Naive B cell (primary cell): ENCODE measurements around the gene NRL. TPM values are rescaled to one million over a fixed set of nuclear protein-coding genes. Genes with fewer than 3 reads are reported as not detected.

Experiments
- ATAC-seq, 2 donors: fragments of 150-1000 bp; cut with Tn5 transposase; 2 replicates each; pipeline ENCODE4 v1.10.0; 2021; ENCODE audit warnings: low read depth in 2 of 2, mild to moderate bottlenecking in 2 of 2, moderate library complexity in 2 of 2
- DNase-seq: peaks from one replicate; pipeline ENCODE4 v3.0.0; 2022
- H3K27ac Mint-ChIP-seq, 6 donors: one replicate each; pipeline ENCODE4 v1.8.0; 2020 to 2022; ENCODE audit warnings: mild to moderate bottlenecking in 6 of 6, mixed read lengths in 6 of 6, moderate library complexity in 5 of 6, inconsistent platforms in 2 of 6
- H3K27me3 Mint-ChIP-seq, 3 donors: one replicate each; pipeline ENCODE4 v1.8.0; 2021 to 2022; ENCODE audit warnings: mixed read lengths in 3 of 3, mild to moderate bottlenecking in 1 of 3
- H3K36me3 Mint-ChIP-seq, 2 donors: one replicate each; pipeline ENCODE4 v1.8.0; 2020 to 2022; ENCODE audit warnings: mixed read lengths in 2 of 2, inconsistent platforms in 1 of 2, mild to moderate bottlenecking in 1 of 2
- H3K4me1 Mint-ChIP-seq, 3 donors: one replicate each; pipeline ENCODE4 v1.8.0; 2020 to 2022; ENCODE audit warnings: mixed read lengths in 3 of 3, inconsistent platforms in 1 of 3, mild to moderate bottlenecking in 1 of 3, moderate library complexity in 1 of 3
- H3K4me3 Mint-ChIP-seq, 8 donors: one replicate each; pipeline ENCODE4 v1.8.0; 2020 to 2022; ENCODE audit warnings: mild to moderate bottlenecking in 8 of 8, mixed read lengths in 8 of 8, moderate library complexity in 8 of 8, inconsistent platforms in 2 of 8
- H3K9me3 Mint-ChIP-seq, 7 donors: one replicate each; pipeline ENCODE4 v1.8.0; 2020 to 2022; ENCODE audit warnings: mixed read lengths in 7 of 7, mild to moderate bottlenecking in 5 of 7, inconsistent platforms in 2 of 7, moderate library complexity in 1 of 7
- polyA plus RNA-seq, 6 donors: library from polyadenylated mRNA; unstranded; fragments of 300-500 nt; fragmentation: Illumina TruSeq; gene quantifications; one replicate each; pipeline ENCODE4 v1.2.3, GENCODE V29; 2021; ENCODE audit warnings: low read depth in 6 of 6

Gene NRL
- polyA plus RNA-seq, 6 donors from 2014 or later = 2.3 to 8.9 (median 6.4) TPM

DNA sequence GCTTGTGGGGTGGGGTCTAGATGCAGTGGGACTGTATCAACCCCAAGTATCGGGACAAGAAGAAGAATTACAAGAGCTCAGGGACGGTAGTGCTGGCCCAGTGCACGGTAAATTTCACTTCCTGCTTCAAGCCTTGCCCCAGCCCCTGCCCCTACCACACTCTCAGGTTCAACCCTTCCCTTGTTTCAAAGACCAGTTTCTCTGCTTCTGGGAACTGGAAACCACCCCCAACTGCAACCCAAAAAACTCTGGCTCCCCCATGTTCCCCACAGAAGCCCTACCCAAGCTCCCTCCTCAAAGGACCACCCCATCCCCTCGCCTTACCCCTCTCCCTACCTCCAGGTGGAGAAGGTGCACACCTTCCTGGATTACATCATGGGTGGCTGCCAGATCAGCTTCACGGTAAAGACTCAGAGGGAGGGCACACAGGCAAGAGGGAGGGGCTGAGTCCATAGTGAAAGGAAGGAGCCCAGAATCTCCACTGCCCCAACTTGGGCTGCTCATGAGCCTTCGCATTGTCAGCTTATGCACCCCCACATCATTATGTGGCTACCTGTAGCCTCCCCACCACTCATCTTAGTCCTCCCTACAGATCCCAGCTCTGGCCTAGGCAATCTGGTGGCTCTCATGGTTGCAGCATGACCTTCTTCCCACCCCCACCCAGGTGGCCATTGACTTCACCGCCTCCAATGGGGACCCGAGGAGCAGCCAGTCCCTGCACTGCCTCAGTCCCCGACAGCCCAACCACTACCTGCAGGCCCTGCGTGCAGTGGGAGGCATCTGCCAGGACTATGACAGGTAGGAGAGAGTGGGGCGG, 39.1 kb downstream of the NRL start:
- ATAC-seq = peak; percentile 91 to 93
- DNase-seq = peak; percentile 33
- Mint-ChIP-seq H3K27ac (peak overlapping the region; percentile 7 to 95 (median 62)), H3K27me3 (peaks cover 0 to 5% (median 0%) of the 10 kb centered on the region in 3 donors), H3K9me3 (no peaks in the 10 kb centered on the region), H3K4me3 (peak overlapping the region in 6 of 8 donors; percentile 35 to 77 (median 51)), H3K36me3 (no peaks in the 10 kb centered on the region), H3K4me1 (peaks cover 40 to 56% (median 41%) of the 10 kb centered on the region in 3 donors)

- Mint-ChIP-seq H3K4me3 (peak overlapping the region in 5 of 8 donors; percentile 35 to 51 (median 48)), H3K27me3 (peaks cover 0 to 11% (median 0%) of the 10 kb centered on the region in 3 donors), H3K36me3 (no peaks in the 10 kb centered on the region), H3K27ac (peak overlapping the region; percentile 7 to 95 (median 62)), H3K4me1 (peaks cover 32 to 47% (median 34%) of the 10 kb centered on the region in 3 donors), H3K9me3 (no peaks in the 10 kb centered on the region)
- peak in 1 of 2 donors; percentile 11 for ATAC-seq
- DNase-seq = no peak
These were observed 39.9 kb downstream of the NRL start for GRCh38 chr14:24074625-24075484.

DNA sequence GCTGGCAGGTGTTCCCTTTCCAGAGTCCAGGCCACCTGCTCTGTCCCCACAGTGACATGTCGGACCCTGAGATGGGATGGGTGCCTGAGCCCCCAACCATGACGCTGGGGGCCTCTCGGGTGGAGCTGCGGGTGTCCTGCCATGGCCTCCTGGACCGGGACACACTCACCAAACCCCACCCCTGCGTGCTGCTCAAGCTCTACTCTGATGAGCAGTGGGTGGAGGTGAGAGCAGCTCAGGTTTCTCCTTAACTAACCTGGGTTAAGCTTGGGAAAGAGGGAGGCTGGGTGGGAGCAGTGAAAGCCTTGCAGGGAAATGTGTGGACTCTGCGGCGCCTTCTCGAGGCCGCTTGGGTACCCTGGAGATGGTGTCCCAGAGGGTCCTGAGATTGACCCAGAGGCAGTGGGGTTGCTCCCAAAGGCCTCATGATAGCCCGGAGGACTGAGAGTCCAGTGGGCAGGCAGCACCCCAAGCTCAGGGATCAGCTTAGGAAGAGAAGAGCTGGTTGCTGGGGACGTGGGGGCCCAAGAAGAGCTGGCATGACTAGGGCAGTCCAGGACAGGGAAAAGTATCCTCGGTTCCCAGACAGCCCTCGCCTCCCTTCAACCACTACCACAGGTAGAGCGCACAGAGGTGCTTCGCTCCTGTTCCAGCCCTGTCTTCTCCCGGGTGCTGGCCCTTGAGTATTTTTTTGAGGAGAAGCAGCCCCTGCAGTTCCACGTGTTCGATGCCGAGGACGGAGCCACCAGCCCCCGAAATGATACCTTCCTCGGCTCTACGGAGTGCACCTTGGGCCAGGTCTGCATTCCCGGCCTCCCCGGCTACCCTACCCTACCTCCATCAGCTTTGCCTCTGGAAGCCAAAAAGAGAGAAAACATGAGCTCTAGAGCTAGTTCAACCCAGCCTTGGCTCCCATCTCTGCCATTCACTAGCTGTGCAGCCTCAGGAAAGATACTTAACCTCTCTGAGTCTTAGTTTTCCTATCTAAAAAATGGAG, 41.6 kb downstream of the NRL start:
- Mint-ChIP-seq H3K27me3 (peaks cover 0 to 11% (median 0%) of the 10 kb centered on the region in 3 donors), H3K27ac (no peak overlapping the region), H3K9me3 (peaks cover 0 to under 1% (median 0%) of the 10 kb centered on the region in 7 donors), H3K4me1 (peaks cover 25 to 36% (median 26%) of the 10 kb centered on the region in 3 donors), H3K36me3 (no peaks in the 10 kb centered on the region), H3K4me3 (no peak overlapping the region)
- DNase-seq (no peak), ATAC-seq (no peak)

GRCh38 chr14:24072436-24072835, 42.3 kb downstream of the NRL start:
- peaks cover 0 to 1% (median 0%) of the 10 kb centered on the region in 7 donors for H3K9me3 Mint-ChIP-seq
- no peaks in the 10 kb centered on the region for H3K36me3 Mint-ChIP-seq
- peaks cover 23 to 32% (median 25%) of the 10 kb centered on the region in 3 donors for H3K4me1 Mint-ChIP-seq
- ATAC-seq (no peak), DNase-seq (no peak)
- H3K27ac Mint-ChIP-seq = no peak overlapping the region
- H3K4me3 Mint-ChIP-seq = no peak overlapping the region
- H3K27me3 Mint-ChIP-seq = peaks cover 0 to 11% (median 0%) of the 10 kb centered on the region in 3 donors

DNA sequence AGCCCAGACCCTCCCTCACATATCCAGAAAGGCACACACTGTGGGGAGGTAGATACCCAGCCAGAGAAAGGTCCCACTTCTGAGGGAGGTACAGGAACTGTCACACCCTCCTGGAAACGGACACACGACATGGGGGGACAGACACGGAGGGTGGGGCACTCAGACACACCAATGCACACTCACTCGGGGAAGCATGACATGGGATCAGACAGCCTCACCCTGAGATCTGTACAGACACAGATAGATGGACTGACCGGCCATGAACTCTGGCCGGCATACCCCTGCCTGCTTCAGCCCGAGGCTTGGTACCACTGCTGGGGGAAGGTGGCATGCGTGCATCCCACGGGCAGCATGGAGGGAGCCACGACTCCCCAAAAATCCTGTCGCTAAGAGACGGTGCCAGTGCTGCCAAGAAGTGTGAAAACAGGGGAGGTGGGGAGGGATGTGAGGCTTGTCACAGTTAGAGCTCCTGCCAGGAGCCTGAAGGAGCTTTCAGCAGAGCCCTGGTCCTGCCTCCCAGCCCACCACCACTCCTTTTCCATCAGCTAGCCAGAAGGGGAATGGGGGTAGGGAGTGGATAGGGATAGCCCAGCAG, 42.8 kb downstream of the NRL start:
- ATAC-seq = no peak
- H3K27me3 Mint-ChIP-seq = peaks cover 0 to 11% (median 0%) of the 10 kb centered on the region in 3 donors

GRCh38 chr14:24071144-24071697, 43.5 kb downstream of the NRL start, which contains the start of gene CPNE6:
Gene CPNE6 (plus strand): TSS chr14:24071562. CDS start chr14:24072937, 1,375 bp downstream.
- Mint-ChIP-seq H3K4me3 (no peak within 1 kb of the TSS), H3K36me3 (no peaks in the 10 kb centered on the region), H3K4me1 (peaks cover 19 to 20% (median 19%) of the 10 kb centered on the region in 3 donors), H3K27me3 (peaks cover 0 to 11% (median 0%) of the 10 kb centered on the region in 3 donors), H3K27ac (no peak within 1 kb of the TSS), H3K9me3 (peaks cover 0 to 1% (median 0%) of the 10 kb centered on the region in 7 donors)
- DNase-seq (no peak), ATAC-seq (no peak)

More for the DNA sequence above, 42.8 kb downstream of the NRL start:
- Mint-ChIP-seq H3K9me3 (peaks cover 0 to 1% (median 0%) of the 10 kb centered on the region in 7 donors), H3K27ac (no peak overlapping the region), H3K4me3 (no peak overlapping the region), H3K36me3 (no peaks in the 10 kb centered on the region), H3K4me1 (peaks cover 23 to 27% (median 25%) of the 10 kb centered on the region in 3 donors)
- DNase-seq = no peak

GRCh38 chr14:24070285-24071143, 44.2 kb downstream of the NRL start:
- DNase-seq (no peak), ATAC-seq (no peak)
- no peaks in the 10 kb centered on the region for H3K36me3 Mint-ChIP-seq
- peaks cover 0 to 11% (median 0%) of the 10 kb centered on the region in 3 donors for H3K27me3 Mint-ChIP-seq
- peaks cover 12 to 13% (median 13%) of the 10 kb centered on the region in 3 donors for H3K4me1 Mint-ChIP-seq
- H3K4me3 Mint-ChIP-seq = no peak overlapping the region
- peaks cover 0 to 1% (median 0%) of the 10 kb centered on the region in 7 donors for H3K9me3 Mint-ChIP-seq
- no peak overlapping the region for H3K27ac Mint-ChIP-seq

DNA sequence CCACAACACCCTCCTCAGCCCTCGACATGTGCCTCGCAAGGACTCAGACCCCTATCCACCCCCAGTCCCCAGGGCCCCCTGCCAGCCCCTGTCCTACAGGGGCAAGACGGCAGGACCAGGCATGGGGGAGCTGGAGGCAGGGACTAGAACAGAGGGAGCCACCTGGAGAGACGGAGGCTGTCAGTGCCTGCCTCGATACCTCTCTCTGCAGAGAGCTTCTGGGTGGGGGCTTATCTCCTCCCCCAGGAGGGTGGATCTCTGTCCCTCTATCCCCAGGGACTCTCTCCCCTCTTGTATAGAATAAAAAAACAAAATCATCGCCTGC, 45.4 kb downstream of the NRL start:
- peaks cover 0 to 1% (median 0%) of the 10 kb centered on the region in 7 donors for H3K9me3 Mint-ChIP-seq
- no peak overlapping the region for H3K4me3 Mint-ChIP-seq
- DNase-seq (no peak), ATAC-seq (no peak)
- peaks cover 0 to 11% (median 0%) of the 10 kb centered on the region in 3 donors for H3K27me3 Mint-ChIP-seq
- H3K4me1 Mint-ChIP-seq = peaks cover under 1 to 1% (median 1%) of the 10 kb centered on the region in 3 donors
- no peaks in the 10 kb centered on the region for H3K36me3 Mint-ChIP-seq
- no peak overlapping the region for H3K27ac Mint-ChIP-seq

DNA sequence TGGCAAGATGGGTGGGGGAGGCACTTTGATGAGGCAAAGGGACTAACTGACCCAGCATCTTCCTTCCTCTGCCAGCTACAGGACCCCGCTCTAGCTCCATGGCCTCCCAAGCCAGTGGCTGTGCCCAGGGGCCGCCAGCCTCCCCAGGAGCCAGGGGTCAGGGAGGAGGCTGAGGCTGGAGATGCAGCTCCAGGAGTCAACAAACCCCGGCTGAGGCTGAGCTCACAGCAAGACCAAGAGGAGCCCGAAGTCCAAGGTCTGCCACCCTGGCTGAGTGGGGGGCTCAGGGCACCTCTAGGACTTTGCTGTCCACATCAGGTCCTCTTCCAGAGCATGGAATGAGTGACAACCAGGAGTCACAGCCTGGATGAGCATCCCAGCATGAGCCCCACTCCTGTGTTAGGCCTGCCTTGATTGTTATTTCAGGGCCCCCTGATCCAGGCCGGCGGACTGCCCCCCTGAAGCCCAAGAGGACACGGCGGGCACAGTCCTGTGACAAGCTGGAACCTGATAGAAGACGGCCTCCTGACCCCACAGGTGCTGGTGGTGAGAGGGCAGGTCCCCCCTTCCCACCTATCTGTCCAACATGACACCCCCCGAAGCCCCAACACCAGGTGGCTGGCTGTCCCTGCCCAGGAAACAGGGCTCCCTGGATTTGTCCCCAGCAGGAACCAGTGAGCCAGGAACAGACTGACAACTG, 45.9 kb downstream of the NRL start:
- H3K36me3 Mint-ChIP-seq = no peaks in the 10 kb centered on the region
- ATAC-seq (no peak), DNase-seq (no peak)
- no peak overlapping the region for H3K4me3 Mint-ChIP-seq
- H3K27ac Mint-ChIP-seq = no peak overlapping the region
- H3K9me3 Mint-ChIP-seq = peaks cover 0 to 1% (median 0%) of the 10 kb centered on the region in 7 donors
- no peaks in the 10 kb centered on the region for H3K4me1 Mint-ChIP-seq
- H3K27me3 Mint-ChIP-seq = peaks cover 0 to 11% (median 0%) of the 10 kb centered on the region in 3 donors

GRCh38 chr14:24067133-24068082, 47.3 kb downstream of the NRL start:
- H3K36me3 Mint-ChIP-seq = no peaks in the 10 kb centered on the region
- peaks cover 0 to 11% (median 0%) of the 10 kb centered on the region in 3 donors for H3K27me3 Mint-ChIP-seq
- H3K4me3 Mint-ChIP-seq = peak overlapping the region in 1 of 8 donors; percentile 0
- H3K4me1 Mint-ChIP-seq = no peaks in the 10 kb centered on the region
- no peak for ATAC-seq
- no peak overlapping the region for H3K27ac Mint-ChIP-seq
- DNase-seq = no peak
- H3K9me3 Mint-ChIP-seq = peaks cover 0 to 1% (median 0%) of the 10 kb centered on the region in 7 donors
